GM21786 (cell line): ENCODE data around the gene NMU.
"Not testable (repeated sequence)": the region's sequence is repeated elsewhere in the genome, so short reads cannot be mapped to it uniquely, and the experiment has no call there.

Experiments
- ATAC-seq: cut with Tn5 transposase; IDR thresholded peaks from one replicate; pipeline ENCODE4 v1.9.1; 2021; ENCODE audit not compliant: unreplicated experiment

NMU gene

GRCh38 chr4:55568905-55569504 is 67.1 kb downstream of the NMU start:
- peak; percentile 50 for ATAC-seq

DNA sequence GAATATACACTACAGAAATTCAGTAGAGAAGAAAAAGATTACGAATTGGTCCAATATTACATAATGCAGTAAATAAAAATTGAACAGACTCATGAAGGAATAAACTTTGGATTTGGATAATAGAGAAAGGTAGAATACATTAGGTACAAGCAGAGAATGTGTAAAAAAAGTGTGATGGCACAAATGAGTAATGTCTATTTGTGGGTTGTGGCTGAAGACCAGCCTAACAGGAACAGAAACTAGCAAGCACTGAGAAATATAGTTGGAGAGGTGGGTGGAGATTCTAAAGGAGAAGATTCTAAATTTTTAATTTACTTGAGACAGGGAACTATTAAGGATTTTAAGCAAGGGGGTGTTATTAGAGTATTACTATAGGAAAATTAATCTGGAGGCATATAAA is 74.2 kb downstream of the NMU start:
- peak; percentile 100 for ATAC-seq

DNA sequence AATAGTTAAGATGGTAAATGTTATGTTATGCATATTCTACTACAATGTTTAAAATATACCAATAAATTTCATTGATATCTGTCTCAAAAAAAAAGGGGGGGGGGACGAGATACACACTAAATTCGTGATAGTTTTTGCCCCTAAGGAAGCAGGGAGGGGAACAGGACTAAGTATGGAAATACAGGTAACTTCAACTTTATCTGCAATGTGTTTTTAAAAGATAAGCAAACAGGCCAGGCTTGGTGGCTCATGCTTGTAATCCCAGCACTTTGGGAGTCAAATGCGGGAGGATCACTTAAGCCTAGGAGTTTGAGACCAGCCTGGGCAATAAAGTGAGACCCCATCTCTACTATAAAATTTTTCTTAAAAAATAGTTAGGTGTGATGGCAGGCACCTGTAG is 76.0 kb downstream of the NMU start:
- ATAC-seq = no peak

DNA sequence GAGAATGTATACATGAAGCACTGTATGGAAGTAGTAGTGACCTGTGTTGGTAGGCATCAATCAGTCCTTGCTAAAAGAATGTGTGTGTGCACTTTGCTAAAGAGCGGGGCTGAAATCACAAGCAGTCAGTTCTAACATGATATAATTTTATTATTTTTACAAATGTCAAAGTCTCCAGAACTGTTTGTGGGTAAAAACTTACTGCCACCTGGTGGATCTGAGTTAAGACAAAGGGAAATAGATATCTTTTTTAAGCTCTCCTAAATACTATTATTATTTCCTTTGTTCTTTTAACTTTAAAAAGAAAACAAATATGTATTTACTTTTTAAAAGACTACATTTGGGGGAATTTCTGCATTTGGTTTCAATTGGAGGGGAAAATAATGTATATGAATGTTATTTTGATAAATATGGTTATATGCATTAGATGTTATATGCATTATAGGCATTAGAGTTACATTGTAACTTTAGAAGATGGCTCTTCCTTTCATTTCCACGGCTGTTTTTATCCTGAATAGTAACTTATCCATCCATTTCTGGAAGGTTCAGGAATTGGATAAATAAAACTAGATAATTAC is 81.6 kb downstream of the NMU start:
- peak; percentile 52 for ATAC-seq

DNA sequence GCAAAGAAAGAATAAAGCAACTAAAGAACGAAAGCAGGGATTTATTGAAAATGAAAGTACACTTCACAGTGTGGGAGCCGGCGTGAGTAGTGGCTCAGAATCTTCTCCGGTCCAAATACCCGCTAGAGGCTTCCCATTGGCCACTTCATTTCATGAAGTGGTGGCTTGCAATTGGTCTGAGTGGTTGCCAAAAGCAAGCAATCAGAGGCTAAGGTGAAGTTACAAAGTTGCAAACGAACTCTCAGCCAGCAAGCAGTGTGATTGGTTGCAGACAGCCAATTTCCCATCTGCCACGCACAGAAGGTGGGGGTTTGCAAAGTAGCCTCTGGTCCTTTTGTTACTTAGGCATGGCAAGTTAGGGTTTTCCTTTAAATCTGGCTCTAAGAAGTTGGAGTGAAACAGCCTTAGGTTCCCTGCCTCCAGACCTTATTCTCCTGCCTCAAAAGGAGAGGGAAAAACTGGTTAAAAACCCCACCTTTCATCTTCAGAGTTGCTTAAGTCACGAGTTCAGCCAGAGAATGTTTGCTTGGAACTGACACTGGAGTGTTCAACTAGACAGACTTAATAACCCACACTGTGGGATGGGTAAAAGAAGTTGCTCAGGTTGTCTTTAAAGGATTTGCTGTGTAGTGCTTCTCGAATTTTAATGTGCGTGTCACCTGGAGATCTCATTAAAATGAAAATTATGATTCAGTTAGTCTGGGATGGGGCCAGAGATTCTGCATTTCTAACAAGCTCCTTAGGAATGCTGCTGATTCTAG is 82.5 kb downstream of the NMU start:
- no peak for ATAC-seq

- ATAC-seq = not testable (repeated sequence)
Measured at GRCh38 chr4:55551964-55552363, 84.1 kb downstream of the NMU start.

DNA sequence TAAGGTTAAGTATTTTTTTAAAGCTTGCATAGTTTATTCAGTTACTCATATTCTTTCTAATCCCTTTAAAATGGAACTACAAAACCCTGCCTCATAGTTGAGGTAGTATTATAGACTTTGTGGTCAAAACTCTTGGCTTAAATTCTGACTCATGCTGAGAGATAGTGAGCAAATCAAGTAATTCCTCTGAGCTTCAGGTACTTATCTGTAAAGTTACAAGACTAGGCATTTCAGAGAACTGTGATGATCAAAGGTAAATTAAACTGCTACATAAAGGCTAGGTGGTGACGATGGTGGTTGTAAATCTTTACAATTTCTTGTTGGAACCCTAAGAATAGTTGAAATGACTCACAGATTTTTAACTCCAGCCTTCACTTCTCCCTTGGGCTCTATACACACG is 86.2 kb downstream of the NMU start:
- no peak for ATAC-seq

DNA sequence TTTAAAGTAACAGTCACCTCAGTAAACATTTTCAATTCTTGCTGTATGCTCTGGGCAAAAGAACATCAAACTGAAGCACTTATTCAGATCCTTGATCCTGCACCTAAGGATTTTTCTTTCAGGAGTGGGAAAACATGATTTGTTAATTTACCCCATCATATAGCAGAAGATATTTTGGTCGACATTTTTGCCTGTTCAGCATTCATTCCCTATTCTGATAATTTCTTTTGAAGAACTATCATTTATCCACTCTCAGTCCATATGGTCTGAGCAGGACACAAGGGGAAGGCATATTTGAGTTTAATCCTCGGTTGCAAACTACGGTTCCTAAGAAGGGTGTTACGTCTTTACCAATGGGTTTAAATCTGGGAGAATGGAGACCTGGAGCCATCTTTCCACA is 88.2 kb downstream of the NMU start:
- ATAC-seq = no peak

DNA sequence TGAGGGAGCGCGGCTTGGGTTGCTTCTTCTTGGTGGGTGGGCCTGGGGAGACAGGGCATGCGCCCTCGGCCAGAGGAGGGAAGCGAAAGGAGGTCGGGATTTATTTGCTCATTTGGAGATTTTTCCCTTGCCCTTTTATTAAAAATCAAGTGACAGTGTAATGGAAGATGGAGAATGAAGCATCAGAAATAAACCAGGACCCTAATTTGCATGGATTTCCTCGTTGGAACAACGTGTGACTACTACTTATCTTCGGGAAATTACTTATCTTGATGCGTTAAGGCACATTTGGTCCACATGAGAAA is 88.7 kb downstream of the NMU start:
- ATAC-seq = no peak

- peak; percentile 72 for ATAC-seq
Measured at GRCh38 chr4:55546756-55547465, 89.2 kb downstream of the NMU start, which contains the start of gene CLOCK. TSS of gene CLOCK (minus strand) at chr4:55546909. CDS start at chr4:55482785, 64,124 bp downstream.

GRCh38 chr4:55546506-55546755 is 89.7 kb downstream of the NMU start:
- ATAC-seq = peak; percentile 6

GRCh38 chr4:55545641-55546505 is 90.2 kb downstream of the NMU start:
- peak; percentile 40 for ATAC-seq
